Measurements from ENCODE around the gene CMIP.

Gene CMIP

GRCh38 chr16:81642943-81643342 lies 198.3 kb downstream of the CMIP start:
- Histone ChIP-seq H3K4me2 (ENCODE audit: low read length) (no peak overlapping the region), H3K79me2 (peaks cover 9% of the 10 kb centered on the region), H3K4me1 (no peaks in the 10 kb centered on the region), H3K27me3 (ENCODE audit: control insufficient read depth, insufficient read depth, low read length) (no peaks in the 10 kb centered on the region), H3K4me3 (ENCODE audit: low read depth, low read length) (no peak overlapping the region), H3K9ac (no peak overlapping the region), H3K36me3 (ENCODE audit: control insufficient read depth, insufficient read depth, low read length) (no peaks in the 10 kb centered on the region), H3K27ac (no peak overlapping the region), H2AFZ (no peak overlapping the region), H3K9me3 (ENCODE audit: control insufficient read depth, low read length) (no peaks in the 10 kb centered on the region)
- no peak for TF ChIP-seq CTCF (IDR thresholded peaks at IDR 0.05)

- H3K9ac ChIP-seq: no peak overlapping the region
- no peaks in the 10 kb centered on the region for H3K9me3 ChIP-seq (ENCODE audit: control insufficient read depth, low read length)
- no peak for TF ChIP-seq CTCF (IDR thresholded peaks at IDR 0.05)
- H2AFZ ChIP-seq: no peak overlapping the region
- H3K27ac ChIP-seq: no peak overlapping the region
- H3K4me3 ChIP-seq (ENCODE audit: low read depth, low read length): no peak overlapping the region
- no peaks in the 10 kb centered on the region for H3K27me3 ChIP-seq (ENCODE audit: control insufficient read depth, insufficient read depth, low read length)
- H3K79me2 ChIP-seq: peaks cover 13% of the 10 kb centered on the region
- H3K4me1 ChIP-seq: no peaks in the 10 kb centered on the region
- H3K4me2 ChIP-seq (ENCODE audit: low read length): no peak overlapping the region
- no peaks in the 10 kb centered on the region for H3K36me3 ChIP-seq (ENCODE audit: control insufficient read depth, insufficient read depth, low read length)
These were observed 200.7 kb downstream of the CMIP start for GRCh38 chr16:81645266-81645694.

- H3K4me2 ChIP-seq (ENCODE audit: low read length): no peak overlapping the region
- H3K4me1 ChIP-seq: no peaks in the 10 kb centered on the region
- H3K9me3 ChIP-seq (ENCODE audit: control insufficient read depth, low read length): no peaks in the 10 kb centered on the region
- no peaks in the 10 kb centered on the region for H3K27me3 ChIP-seq (ENCODE audit: control insufficient read depth, insufficient read depth, low read length)
- H3K4me3 ChIP-seq (ENCODE audit: low read depth, low read length): no peak overlapping the region
- TF ChIP-seq CTCF (IDR thresholded peaks at IDR 0.05): no peak
- no peak overlapping the region for H3K27ac ChIP-seq
- no peaks in the 10 kb centered on the region for H3K36me3 ChIP-seq (ENCODE audit: control insufficient read depth, insufficient read depth, low read length)
- H2AFZ ChIP-seq: no peak overlapping the region
- no peak overlapping the region for H3K9ac ChIP-seq
- H3K79me2 ChIP-seq: peaks cover 13% of the 10 kb centered on the region
These were observed 201.3 kb downstream of the CMIP start for GRCh38 chr16:81645925-81646324.

- TF ChIP-seq CTCF (IDR thresholded peaks at IDR 0.05): no peak
- Histone ChIP-seq H2AFZ (no peak overlapping the region), H3K9me3 (ENCODE audit: control insufficient read depth, low read length) (no peaks in the 10 kb centered on the region), H3K9ac (no peak overlapping the region), H3K27ac (no peak overlapping the region), H3K4me1 (no peaks in the 10 kb centered on the region), H3K79me2 (peaks cover 13% of the 10 kb centered on the region), H3K36me3 (ENCODE audit: control insufficient read depth, insufficient read depth, low read length) (no peaks in the 10 kb centered on the region), H3K27me3 (ENCODE audit: control insufficient read depth, insufficient read depth, low read length) (no peaks in the 10 kb centered on the region), H3K4me2 (ENCODE audit: low read length) (no peak overlapping the region), H3K4me3 (ENCODE audit: low read depth, low read length) (no peak overlapping the region)
These were observed 202.0 kb downstream of the CMIP start for GRCh38 chr16:81646561-81646960.

- Histone ChIP-seq H3K4me3 (ENCODE audit: low read depth, low read length) (no peak overlapping the region), H3K27ac (no peak overlapping the region), H3K4me1 (no peaks in the 10 kb centered on the region), H2AFZ (no peak overlapping the region), H3K79me2 (peaks cover 7% of the 10 kb centered on the region), H3K36me3 (ENCODE audit: control insufficient read depth, insufficient read depth, low read length) (no peaks in the 10 kb centered on the region), H3K9me3 (ENCODE audit: control insufficient read depth, low read length) (no peaks in the 10 kb centered on the region), H3K27me3 (ENCODE audit: control insufficient read depth, insufficient read depth, low read length) (no peaks in the 10 kb centered on the region), H3K9ac (no peak overlapping the region), H3K4me2 (ENCODE audit: low read length) (no peak overlapping the region)
- no peak for TF ChIP-seq CTCF (IDR thresholded peaks at IDR 0.05)
These were observed 202.9 kb downstream of the CMIP start for GRCh38 chr16:81647527-81647926.

Data from parathyroid adenoma (tissue), 2 donors.